ENCODE results near the gene DUS1L. TPM values are rescaled to one million over a fixed set of nuclear protein-coding genes. Genes with fewer than 3 reads are reported as not detected.

DUS1L gene
- total RNA-seq, 1 experiment from 2014 or later = 176 TPM

GRCh38 chr17:82084373-82085030 is 18.9 kb upstream of the DUS1L start:
- H3K9me3 ChIP-seq (ENCODE audit: control insufficient read depth in 1 of 2, insufficient read depth in 1 of 2, low read depth in 1 of 2, low read length in 2 of 2) = no peaks in the 10 kb centered on the region
- CTCF ChIA-PET = no interaction called here
- ATAC-seq = no peak
- RAD21 ChIA-PET (ENCODE audit: low non-redundant PET in 1 of 2, low total read pairs in 2 of 2, uncharacterized antibody in 2 of 2, unreplicated experiment in 2 of 2) = no interaction called here
- H3K4me3 ChIP-seq (replicated peaks in 1 of 2; ENCODE audit: low read depth in 1 of 2, low read length in 2 of 2) = no peak overlapping the region
- no peaks in the 10 kb centered on the region for H4K20me1 ChIP-seq (ENCODE audit: insufficient read depth)
- no peak for DNase-seq (ENCODE audit: low read depth, low spot score)
- POLR2A ChIA-PET = no interaction called here
- no TSS peak for BruUV-seq (replicated peaks)
- no peak overlapping the region for H3K9ac ChIP-seq (ENCODE audit: low read length)
- no peak overlapping the region for H2AFZ ChIP-seq (ENCODE audit: low read depth, low read length, poor library complexity, severe bottlenecking)
- no peaks in the 10 kb centered on the region for H3K27me3 ChIP-seq (ENCODE audit: insufficient read depth, low read length)
- TF ChIP-seq FOSL1 (IDR thresholded peaks at IDR 0.05; ENCODE audit: low read depth) (no peak), YY1 (IDR thresholded peaks at IDR 0.05; ENCODE audit: extremely low read depth, insufficient replicate concordance, low read depth, low read length) (no peak), SRF (IDR thresholded peaks at IDR 0.05; ENCODE audit: low read depth) (no peak), ZFX (IDR thresholded peaks at IDR 0.05) (no peak), TCF7L2 (IDR thresholded peaks at IDR 0.05; ENCODE audit: borderline replicate concordance, extremely low read depth, insufficient read depth, insufficient read length) (no peak), SP1 (IDR thresholded peaks at IDR 0.05; ENCODE audit: low read depth) (no peak), ELF1 (IDR thresholded peaks at IDR 0.05; ENCODE audit: borderline replicate concordance, low read depth) (no peak), CEBPB (IDR thresholded peaks at IDR 0.05; ENCODE audit: low read depth) (no peak), ZNF274 (IDR thresholded peaks at IDR 0.05; ENCODE audit: low read depth, low read length) (no peak), EGR1 (IDR thresholded peaks at IDR 0.05; ENCODE audit: low read depth) (no peak), ATF3 (IDR thresholded peaks at IDR 0.05) (no peak), POLR2A (IDR thresholded peaks at IDR 0.05; ENCODE audit: borderline replicate concordance, extremely low read depth, insufficient read depth, insufficient read length) (no peak)
- TF ChIP-seq, protein P1, sequence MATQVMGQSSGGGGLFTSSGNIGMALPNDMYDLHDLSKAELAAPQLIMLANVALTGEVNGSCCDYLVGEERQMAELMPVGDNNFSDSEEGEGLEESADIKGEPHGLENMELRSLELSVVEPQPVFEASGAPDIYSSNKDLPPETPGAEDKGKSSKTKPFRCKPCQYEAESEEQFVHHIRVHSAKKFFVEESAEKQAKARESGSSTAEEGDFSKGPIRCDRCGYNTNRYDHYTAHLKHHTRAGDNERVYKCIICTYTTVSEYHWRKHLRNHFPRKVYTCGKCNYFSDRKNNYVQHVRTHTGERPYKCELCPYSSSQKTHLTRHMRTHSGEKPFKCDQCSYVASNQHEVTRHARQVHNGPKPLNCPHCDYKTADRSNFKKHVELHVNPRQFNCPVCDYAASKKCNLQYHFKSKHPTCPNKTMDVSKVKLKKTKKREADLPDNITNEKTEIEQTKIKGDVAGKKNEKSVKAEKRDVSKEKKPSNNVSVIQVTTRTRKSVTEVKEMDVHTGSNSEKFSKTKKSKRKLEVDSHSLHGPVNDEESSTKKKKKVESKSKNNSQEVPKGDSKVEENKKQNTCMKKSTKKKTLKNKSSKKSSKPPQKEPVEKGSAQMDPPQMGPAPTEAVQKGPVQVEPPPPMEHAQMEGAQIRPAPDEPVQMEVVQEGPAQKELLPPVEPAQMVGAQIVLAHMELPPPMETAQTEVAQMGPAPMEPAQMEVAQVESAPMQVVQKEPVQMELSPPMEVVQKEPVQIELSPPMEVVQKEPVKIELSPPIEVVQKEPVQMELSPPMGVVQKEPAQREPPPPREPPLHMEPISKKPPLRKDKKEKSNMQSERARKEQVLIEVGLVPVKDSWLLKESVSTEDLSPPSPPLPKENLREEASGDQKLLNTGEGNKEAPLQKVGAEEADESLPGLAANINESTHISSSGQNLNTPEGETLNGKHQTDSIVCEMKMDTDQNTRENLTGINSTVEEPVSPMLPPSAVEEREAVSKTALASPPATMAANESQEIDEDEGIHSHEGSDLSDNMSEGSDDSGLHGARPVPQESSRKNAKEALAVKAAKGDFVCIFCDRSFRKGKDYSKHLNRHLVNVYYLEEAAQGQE (IDR thresholded peaks at IDR 0.05; ENCODE audit: low read depth) = no peak
- TF ChIP-seq, protein P2, sequence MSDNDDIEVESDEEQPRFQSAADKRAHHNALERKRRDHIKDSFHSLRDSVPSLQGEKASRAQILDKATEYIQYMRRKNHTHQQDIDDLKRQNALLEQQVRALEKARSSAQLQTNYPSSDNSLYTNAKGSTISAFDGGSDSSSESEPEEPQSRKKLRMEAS (IDR thresholded peaks at IDR 0.05) = no peak
- no peak overlapping the region for H3K27ac ChIP-seq (ENCODE audit: low read depth, low read length)
- no peaks in the 10 kb centered on the region for H3K9me2 ChIP-seq (ENCODE audit: insufficient read depth)
- H3K4me1 ChIP-seq (ENCODE audit: control insufficient read depth in 1 of 2, insufficient read depth in 2 of 2, low read length in 2 of 2) = no peaks in the 10 kb centered on the region
- intact Hi-C loops (cut with micrococcal nuclease) = no loop called here
- H3K36me3 ChIP-seq (ENCODE audit: control insufficient read depth in 1 of 2, insufficient read depth in 2 of 2, low read length in 2 of 2) = peaks cover 73 to 99% of the 10 kb centered on the region in 2 experiments
- no peak overlapping the region for H3K4me2 ChIP-seq (ENCODE audit: low read length)
- peaks cover 41% of the 10 kb centered on the region; the same call in 1 of the 2 replicates for H3K79me2 ChIP-seq (ENCODE audit: insufficient read depth, low read length)
